WTC11 (cell line): ENCODE measurements around the gene TWF2. TPM values are rescaled to one million over a fixed set of nuclear protein-coding genes. Genes with fewer than 3 reads are reported as not detected.

Source experiments
- ATAC-seq: fragments of 200-7000 bp; cut with Tn5 transposase; 2 replicates; pipeline ENCODE4 v1.10.0; 2021; ENCODE audit warnings: mild to moderate bottlenecking, moderate library complexity
- CTCF ChIA-PET: fragments of 300-600 bp; sonication (Branson Sonifier 250); formaldehyde crosslinking; loops from one replicate; lab custom pipeline; 2021; ENCODE audit warnings: antibody characterized with exemption; lab: Charles Lee
- POLR2A ChIA-PET: fragments of 350-600 bp; sonication (Branson Sonifier 250); formaldehyde crosslinking; loops from one replicate; lab custom pipeline; 2021; ENCODE audit warnings: antibody characterized with exemption; lab: Charles Lee
- DNase-seq: peaks from one replicate; pipeline ENCODE4 v3.0.0; 2021; ENCODE audit warnings: low spot score
- H3K27ac Mint-ChIP-seq: 2 replicates; pipeline ENCODE4 v1.8.0; 2021; ENCODE audit warnings: mixed read lengths
- H3K27me3 Mint-ChIP-seq: 2 replicates; pipeline ENCODE4 v1.8.0; 2021; ENCODE audit warnings: low read depth, mild to moderate bottlenecking, moderate library complexity, mixed read lengths
- H3K36me3 Mint-ChIP-seq: 2 replicates; pipeline ENCODE4 v1.8.0; 2021; ENCODE audit warnings: mixed read lengths
- H3K4me1 Mint-ChIP-seq: 2 replicates; pipeline ENCODE4 v1.8.0; 2022; ENCODE audit warnings: mixed read lengths
- H3K4me3 Mint-ChIP-seq: 2 replicates; pipeline ENCODE4 v1.8.0; 2021; ENCODE audit warnings: mild to moderate bottlenecking, moderate library complexity, mixed read lengths
- H3K9me3 Mint-ChIP-seq: 2 replicates; pipeline ENCODE4 v1.8.0; 2021; ENCODE audit warnings: mixed read lengths
- AR ChIP-seq: fragments of 250-450 bp; sonication (Bioruptor Pico); IDR thresholded peaks from 2 replicates; pipeline ENCODE4 v1.9.0; 2021; ENCODE audit warnings: mild to moderate bottlenecking
- ARID4B ChIP-seq: sonication (generic); formaldehyde crosslinking; IDR thresholded peaks from 2 replicates; pipeline ENCODE4 v1.8.0; 2023; ENCODE audit warnings: missing genetic modification reagents, mild to moderate bottlenecking, borderline replicate concordance
- CBFB ChIP-seq: sonication (generic); formaldehyde crosslinking; IDR thresholded peaks from 2 replicates; pipeline ENCODE4 v1.8.1; 2022; ENCODE audit warnings: mild to moderate bottlenecking, low read depth, missing genetic modification reagents
- E2F4 ChIP-seq: sonication (generic); formaldehyde crosslinking; IDR thresholded peaks from 2 replicates; pipeline ENCODE4 v1.8.1; 2022; ENCODE audit warnings: low read depth, mild to moderate bottlenecking, moderate library complexity, missing genetic modification reagents, borderline replicate concordance
- ETV6 ChIP-seq: sonication (generic); formaldehyde crosslinking; IDR thresholded peaks from 2 replicates; pipeline ENCODE4 v1.8.1; 2022; ENCODE audit warnings: mild to moderate bottlenecking, missing genetic modification reagents
- FOXP1 ChIP-seq: sonication (generic); formaldehyde crosslinking; IDR thresholded peaks from 2 replicates; pipeline ENCODE4 v1.8.0; 2022; ENCODE audit warnings: missing genetic modification reagents, mild to moderate bottlenecking, moderate library complexity, borderline replicate concordance
- GABPB1 ChIP-seq: sonication (generic); formaldehyde crosslinking; IDR thresholded peaks from 2 replicates; pipeline ENCODE4 v1.8.1; 2023; ENCODE audit warnings: mild to moderate bottlenecking, missing genetic modification reagents
- GTF2I ChIP-seq: fragments of 250-450 bp; sonication (Bioruptor Pico); conservative IDR thresholded peaks from 2 replicates; pipeline ENCODE4 v1.4.0; 2021; ENCODE audit warnings: mild to moderate bottlenecking
- JAZF1 ChIP-seq: fragments of 250-450 bp; sonication (Bioruptor Pico); IDR thresholded peaks from 2 replicates; pipeline ENCODE4 v1.9.0; 2021; ENCODE audit warnings: moderate library complexity, mild to moderate bottlenecking, inconsistent platforms
- MAX ChIP-seq: sonication (generic); formaldehyde crosslinking; IDR thresholded peaks from 2 replicates; pipeline ENCODE4 v1.8.0; 2022; ENCODE audit warnings: mild to moderate bottlenecking, missing genetic modification reagents
- MYBL2 ChIP-seq: sonication (generic); formaldehyde crosslinking; IDR thresholded peaks from 2 replicates; pipeline ENCODE4 v1.8.1; 2023; ENCODE audit warnings: mild to moderate bottlenecking, moderate library complexity, missing genetic modification reagents
- NR2C2 ChIP-seq: sonication (generic); formaldehyde crosslinking; IDR thresholded peaks from 2 replicates; pipeline ENCODE4 v1.8.0; 2022; ENCODE audit warnings: mild to moderate bottlenecking, missing genetic modification reagents
- NR3C1 ChIP-seq: sonication (generic); formaldehyde crosslinking; conservative IDR thresholded peaks from 2 replicates; pipeline ENCODE4 v1.8.1; 2023; ENCODE audit warnings: low read depth, mild to moderate bottlenecking, missing genetic modification reagents
- OVOL2 ChIP-seq: fragments of 250-450 bp; sonication (Bioruptor Pico); IDR thresholded peaks from 2 replicates; pipeline ENCODE4 v1.9.0; 2021; ENCODE audit warnings: mild to moderate bottlenecking, borderline replicate concordance
- SMAD4 ChIP-seq: sonication (generic); formaldehyde crosslinking; IDR thresholded peaks from 2 replicates; pipeline ENCODE4 v1.8.0; 2022; ENCODE audit warnings: mild to moderate bottlenecking, missing genetic modification reagents
- USF1 ChIP-seq: sonication (generic); formaldehyde crosslinking; IDR thresholded peaks from 2 replicates; pipeline ENCODE4 v1.8.0; 2022; ENCODE audit warnings: mild to moderate bottlenecking, missing genetic modification reagents
- ZBTB21 ChIP-seq: sonication (generic); formaldehyde crosslinking; IDR thresholded peaks from 2 replicates; pipeline ENCODE4 v1.8.1; 2023; ENCODE audit warnings: mild to moderate bottlenecking, missing genetic modification reagents, borderline replicate concordance
- ZSCAN18 ChIP-seq: fragments of 250-450 bp; sonication (Bioruptor Pico); IDR thresholded peaks from 2 replicates; pipeline ENCODE4 v2.1.2; 2022; ENCODE audit warnings: mild to moderate bottlenecking, moderate library complexity
- total RNA-seq: library from RNA; stranded (reverse); gene quantifications from 3 replicates; pipeline ENCODE4 v1.2.3, GENCODE V29; 2021
- TF ChIP-seq, protein P1 (sequence below): sonication (generic); formaldehyde crosslinking; IDR thresholded peaks from 2 replicates; pipeline ENCODE4 v1.8.0; 2023; ENCODE audit warnings: mild to moderate bottlenecking, missing genetic modification reagents
- TF ChIP-seq, protein P2 (sequence below): fragments of 250-450 bp; sonication (Bioruptor Pico); IDR thresholded peaks from 2 replicates; pipeline ENCODE4 v1.8.0; 2021; ENCODE audit warnings: mild to moderate bottlenecking

The TWF2 gene
- total RNA-seq, 1 experiment from 2014 or later, result 71.1 TPM

GRCh38 chr3:52242039-52242438, 3.1 kb upstream of the TWF2 start:
- H3K4me3 Mint-ChIP-seq, result no peak overlapping the region
- no peak for DNase-seq
- no peak for ATAC-seq
- TF ChIP-seq NR2C2 (no peak), ZSCAN18 (CRISPR knock-in tag) (no peak), MYBL2 (CRISPR knock-in tag) (no peak), E2F4 (CRISPR knock-in tag) (no peak), OVOL2 (CRISPR knock-in tag) (no peak), SMAD4 (CRISPR knock-in tag) (no peak), CBFB (CRISPR knock-in tag) (no peak), MAX (CRISPR knock-in tag) (no peak), GTF2I (no peak), GABPB1 (no peak), FOXP1 (CRISPR knock-in tag) (no peak)
- TF ChIP-seq, protein P1, sequence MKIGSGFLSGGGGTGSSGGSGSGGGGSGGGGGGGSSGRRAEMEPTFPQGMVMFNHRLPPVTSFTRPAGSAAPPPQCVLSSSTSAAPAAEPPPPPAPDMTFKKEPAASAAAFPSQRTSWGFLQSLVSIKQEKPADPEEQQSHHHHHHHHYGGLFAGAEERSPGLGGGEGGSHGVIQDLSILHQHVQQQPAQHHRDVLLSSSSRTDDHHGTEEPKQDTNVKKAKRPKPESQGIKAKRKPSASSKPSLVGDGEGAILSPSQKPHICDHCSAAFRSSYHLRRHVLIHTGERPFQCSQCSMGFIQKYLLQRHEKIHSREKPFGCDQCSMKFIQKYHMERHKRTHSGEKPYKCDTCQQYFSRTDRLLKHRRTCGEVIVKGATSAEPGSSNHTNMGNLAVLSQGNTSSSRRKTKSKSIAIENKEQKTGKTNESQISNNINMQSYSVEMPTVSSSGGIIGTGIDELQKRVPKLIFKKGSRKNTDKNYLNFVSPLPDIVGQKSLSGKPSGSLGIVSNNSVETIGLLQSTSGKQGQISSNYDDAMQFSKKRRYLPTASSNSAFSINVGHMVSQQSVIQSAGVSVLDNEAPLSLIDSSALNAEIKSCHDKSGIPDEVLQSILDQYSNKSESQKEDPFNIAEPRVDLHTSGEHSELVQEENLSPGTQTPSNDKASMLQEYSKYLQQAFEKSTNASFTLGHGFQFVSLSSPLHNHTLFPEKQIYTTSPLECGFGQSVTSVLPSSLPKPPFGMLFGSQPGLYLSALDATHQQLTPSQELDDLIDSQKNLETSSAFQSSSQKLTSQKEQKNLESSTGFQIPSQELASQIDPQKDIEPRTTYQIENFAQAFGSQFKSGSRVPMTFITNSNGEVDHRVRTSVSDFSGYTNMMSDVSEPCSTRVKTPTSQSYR, result no peak
- TF ChIP-seq, protein P2, sequence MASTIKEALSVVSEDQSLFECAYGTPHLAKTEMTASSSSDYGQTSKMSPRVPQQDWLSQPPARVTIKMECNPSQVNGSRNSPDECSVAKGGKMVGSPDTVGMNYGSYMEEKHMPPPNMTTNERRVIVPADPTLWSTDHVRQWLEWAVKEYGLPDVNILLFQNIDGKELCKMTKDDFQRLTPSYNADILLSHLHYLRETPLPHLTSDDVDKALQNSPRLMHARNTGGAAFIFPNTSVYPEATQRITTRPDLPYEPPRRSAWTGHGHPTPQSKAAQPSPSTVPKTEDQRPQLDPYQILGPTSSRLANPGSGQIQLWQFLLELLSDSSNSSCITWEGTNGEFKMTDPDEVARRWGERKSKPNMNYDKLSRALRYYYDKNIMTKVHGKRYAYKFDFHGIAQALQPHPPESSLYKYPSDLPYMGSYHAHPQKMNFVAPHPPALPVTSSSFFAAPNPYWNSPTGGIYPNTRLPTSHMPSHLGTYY (CRISPR knock-in tag), result no peak
- no peaks in the 10 kb centered on the region for H3K9me3 Mint-ChIP-seq
- CTCF ChIA-PET, result interaction anchor here (0.6 to 2.3 kb wide), 2 partner anchors 21 to 171 kb away, joined by 4 to 19 read pairs; no protein-coding TSS in a partner anchor
- H3K27me3 Mint-ChIP-seq, result peaks cover 42% of the 10 kb centered on the region
- no peak overlapping the region for H3K27ac Mint-ChIP-seq
- no peaks in the 10 kb centered on the region for H3K36me3 Mint-ChIP-seq
- peaks cover 41% of the 10 kb centered on the region for H3K4me1 Mint-ChIP-seq
- POLR2A ChIA-PET, result no interaction called here

GRCh38 chr3:52240886-52241370, 2.0 kb upstream of the TWF2 start:
- CTCF ChIA-PET, result interaction anchor here (1.0 to 2.3 kb wide), 8 partner anchors 10 to 171 kb away, joined by 3 to 19 read pairs (median 4); partner anchors contain the start of gene WDR82
- no peak for ATAC-seq
- Mint-ChIP-seq H3K4me3 (peak overlapping the region; percentile 95; the same call in 1 of the 2 replicates), H3K9me3 (no peaks in the 10 kb centered on the region), H3K27me3 (peaks cover 31% of the 10 kb centered on the region), H3K4me1 (peaks cover 43% of the 10 kb centered on the region), H3K27ac (peak overlapping the region; percentile 18), H3K36me3 (no peaks in the 10 kb centered on the region)
- no peak for DNase-seq
- POLR2A ChIA-PET, result interaction anchor here (1.0 to 1.4 kb wide), 4 partner anchors 8 to 77 kb away, joined by 3 to 9 read pairs (median 4); partner anchors contain the start of gene WDR82
- TF ChIP-seq AR (no peak), ZBTB21 (no peak), JAZF1 (no peak), ETV6 (no peak), ARID4B (CRISPR knock-in tag) (no peak), NR3C1 (CRISPR knock-in tag) (no peak), USF1 (no peak)
